ENCODE measurements around the gene CENPP. TPM values are rescaled to one million over a fixed set of nuclear protein-coding genes. Genes with fewer than 3 reads are reported as not detected.

CENPP gene
- total and polyA plus RNA-seq, 3 experiments from 2014 or later, result 2.5 to 20.9 (median 19.5) TPM

DNA sequence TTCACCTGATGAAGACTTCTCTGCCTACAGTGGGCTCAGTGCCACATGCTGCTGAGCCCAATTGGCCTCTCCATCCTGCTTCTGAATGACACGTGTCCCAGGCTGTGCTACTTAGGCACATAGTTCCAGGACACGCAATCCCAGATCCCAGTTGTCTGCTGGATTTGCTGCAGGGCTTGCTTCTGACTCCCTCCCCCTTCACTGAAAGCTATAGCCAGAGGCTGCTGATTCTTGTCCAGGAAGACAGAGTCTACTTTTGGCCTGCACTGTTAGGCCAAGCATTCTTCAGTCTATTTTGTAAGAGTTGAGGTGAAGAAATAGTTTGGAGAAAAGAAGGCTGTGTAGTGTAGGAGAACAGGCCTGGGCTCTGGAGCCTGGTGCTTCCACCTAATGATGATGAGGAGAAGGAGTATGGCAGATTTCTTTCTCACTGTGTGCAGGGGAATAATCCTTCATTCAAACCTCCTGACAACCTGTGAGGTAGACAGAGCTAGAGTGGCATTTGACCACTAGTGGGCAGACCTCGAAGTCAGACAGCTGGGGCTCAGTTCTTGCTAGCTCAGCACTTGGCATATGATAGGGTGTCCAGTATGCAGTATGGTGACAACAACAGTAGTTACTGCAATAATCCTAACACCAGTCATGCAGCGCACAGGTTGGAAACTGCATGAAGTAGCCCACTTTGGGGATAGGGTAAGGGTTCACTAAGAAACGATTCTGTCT is 176.1 kb downstream of the CENPP start:
- no peak for DNase-seq
- no peak overlapping the region for H3K27ac Mint-ChIP-seq
- ChIA-PET POLR2A (no interaction called here), CTCF (no interaction called here)
- Histone ChIP-seq H3K27me3 (ENCODE audit: insufficient read depth, low read length, poor library complexity, severe bottlenecking) (no peaks in the 10 kb centered on the region), H3K4me1 (ENCODE audit: insufficient read depth, low read length) (no peaks in the 10 kb centered on the region), H3K27ac (ENCODE audit: low read depth, low read length) (no peak overlapping the region), H3K9me3 (ENCODE audit: low read length) (no peaks in the 10 kb centered on the region), H3K36me3 (ENCODE audit: insufficient read depth, low read length) (no peaks in the 10 kb centered on the region), H3K4me3 (ENCODE audit: low read length) (no peak overlapping the region)
- no peaks in the 10 kb centered on the region for H3K9me3 Mint-ChIP-seq
- H3K27me3 Mint-ChIP-seq, result no peaks in the 10 kb centered on the region
- no peaks in the 10 kb centered on the region for H3K4me1 Mint-ChIP-seq
- H3K4me3 Mint-ChIP-seq, result no peak overlapping the region
- no peaks in the 10 kb centered on the region for H3K36me3 Mint-ChIP-seq

DNA sequence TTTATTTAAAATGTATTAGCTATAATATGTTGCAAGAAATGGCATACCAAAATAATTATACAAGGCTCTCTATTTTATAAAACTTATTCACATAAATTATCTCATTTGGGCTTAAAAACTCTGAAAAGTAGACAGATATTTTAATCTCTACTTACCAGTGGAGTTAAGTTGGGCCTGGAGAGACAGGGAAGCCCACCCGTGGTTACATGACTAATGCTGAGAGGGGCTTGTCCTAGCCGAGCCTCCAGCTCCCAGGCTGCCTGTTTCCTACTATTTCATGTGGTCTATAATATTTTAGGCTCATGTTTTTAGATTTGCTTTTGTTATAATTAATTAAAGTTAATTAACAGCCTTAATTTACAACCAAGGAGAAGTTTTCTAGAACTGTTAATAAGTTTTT is 177.4 kb downstream of the CENPP start:
- H3K27ac Mint-ChIP-seq, result no peak overlapping the region
- no peaks in the 10 kb centered on the region for H3K27me3 ChIP-seq (ENCODE audit: insufficient read depth, low read length, poor library complexity, severe bottlenecking)
- H3K36me3 Mint-ChIP-seq, result peaks cover 0 to 2% (median 0%) of the 10 kb centered on the region in 3 donors
- H3K9me3 ChIP-seq (ENCODE audit: low read length), result no peaks in the 10 kb centered on the region
- no peaks in the 10 kb centered on the region for H3K4me1 ChIP-seq (ENCODE audit: insufficient read depth, low read length)
- H3K36me3 ChIP-seq (ENCODE audit: insufficient read depth, low read length), result no peaks in the 10 kb centered on the region
- no peak overlapping the region for H3K4me3 ChIP-seq (ENCODE audit: low read length)
- no peak overlapping the region for H3K4me3 Mint-ChIP-seq
- ChIA-PET POLR2A (no interaction called here), CTCF (interaction anchor here (1.4 kb wide), 1 partner anchor 12 kb away, joined by 3 read pairs; no protein-coding TSS in a partner anchor)
- DNase-seq, result no peak
- H3K27ac ChIP-seq (ENCODE audit: low read depth, low read length), result no peak overlapping the region
- H3K4me1 Mint-ChIP-seq, result peaks cover 0 to 5% (median 0%) of the 10 kb centered on the region in 3 donors
- peaks cover 0 to 2% of the 10 kb centered on the region in 2 donors for H3K27me3 Mint-ChIP-seq
- no peaks in the 10 kb centered on the region for H3K9me3 Mint-ChIP-seq

DNA sequence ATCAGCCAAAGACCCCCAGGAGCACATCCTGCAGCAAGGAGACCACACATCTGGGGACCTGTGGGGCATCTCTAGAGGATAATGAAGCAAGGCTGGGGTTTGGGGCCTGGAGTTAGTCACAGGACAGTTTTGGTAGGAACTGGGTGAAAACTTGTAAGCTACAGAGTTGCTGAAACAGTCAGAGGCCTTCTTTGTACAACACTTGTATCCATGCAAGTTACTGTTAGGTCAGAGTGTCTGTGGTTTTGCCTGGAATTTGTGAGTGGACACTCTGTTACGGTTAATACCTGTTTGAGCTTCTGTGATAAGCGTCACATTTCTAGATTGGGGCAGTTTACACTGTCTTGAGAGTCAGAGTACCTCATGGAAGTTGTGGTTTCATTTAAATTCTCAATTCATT is 179.1 kb downstream of the CENPP start:
- Mint-ChIP-seq H3K27me3 (peaks cover 0 to 2% of the 10 kb centered on the region in 2 donors), H3K9me3 (no peaks in the 10 kb centered on the region), H3K27ac (no peak overlapping the region), H3K36me3 (peaks cover 0 to 2% (median 0%) of the 10 kb centered on the region in 3 donors), H3K4me3 (no peak overlapping the region), H3K4me1 (peaks cover 0 to 5% (median 0%) of the 10 kb centered on the region in 3 donors)
- ChIA-PET POLR2A (no interaction called here), CTCF (interaction anchor here (0.8 kb wide), 1 partner anchor 11 kb away, joined by 3 read pairs; no protein-coding TSS in a partner anchor)
- Histone ChIP-seq H3K4me1 (ENCODE audit: insufficient read depth, low read length) (no peaks in the 10 kb centered on the region), H3K36me3 (ENCODE audit: insufficient read depth, low read length) (no peaks in the 10 kb centered on the region), H3K27me3 (ENCODE audit: insufficient read depth, low read length, poor library complexity, severe bottlenecking) (no peaks in the 10 kb centered on the region), H3K9me3 (ENCODE audit: low read length) (no peaks in the 10 kb centered on the region), H3K27ac (ENCODE audit: low read depth, low read length) (no peak overlapping the region), H3K4me3 (ENCODE audit: low read length) (no peak overlapping the region)
- DNase-seq, result no peak

DNA sequence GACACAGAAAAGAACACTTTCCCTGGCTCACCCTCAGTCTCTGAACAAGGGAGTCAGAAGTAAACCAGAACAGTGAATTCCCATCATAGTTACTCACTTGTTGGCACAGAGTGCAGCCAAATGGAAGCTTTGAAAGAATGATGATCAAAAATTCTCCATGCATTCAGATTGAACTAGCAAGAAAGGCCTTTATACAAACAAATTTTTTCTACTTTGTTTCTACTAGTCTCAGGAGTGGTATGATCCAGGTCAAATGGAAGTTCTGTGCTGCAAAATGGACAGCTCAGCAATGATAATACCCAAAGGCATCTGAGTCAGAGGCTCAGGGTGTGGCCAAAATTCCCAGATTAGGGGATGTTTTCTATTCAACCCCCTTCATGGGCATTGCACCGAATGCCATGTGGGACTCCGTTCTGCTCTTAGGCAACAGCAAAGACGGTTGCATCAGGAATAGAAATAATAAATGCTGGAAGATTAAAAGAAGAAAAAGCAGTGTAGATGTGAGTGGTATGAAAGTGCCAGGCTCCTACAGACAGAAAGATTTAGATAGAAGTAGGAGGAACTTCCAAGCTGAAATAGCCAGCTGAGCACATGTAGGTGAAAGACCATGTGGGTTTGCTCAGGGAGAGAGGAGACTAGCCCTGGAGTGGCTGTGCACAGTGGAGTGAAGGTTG is 180.6 kb downstream of the CENPP start:
- no peaks in the 10 kb centered on the region for H3K9me3 Mint-ChIP-seq
- H3K4me3 ChIP-seq (ENCODE audit: low read length), result no peak overlapping the region
- no peaks in the 10 kb centered on the region for H3K27me3 ChIP-seq (ENCODE audit: insufficient read depth, low read length, poor library complexity, severe bottlenecking)
- H3K36me3 ChIP-seq (ENCODE audit: insufficient read depth, low read length), result no peaks in the 10 kb centered on the region
- H3K36me3 Mint-ChIP-seq, result peaks cover 0 to 2% (median 0%) of the 10 kb centered on the region in 3 donors
- H3K27me3 Mint-ChIP-seq, result peaks cover 0 to 2% of the 10 kb centered on the region in 2 donors
- no peaks in the 10 kb centered on the region for H3K4me1 ChIP-seq (ENCODE audit: insufficient read depth, low read length)
- peak overlapping the region in 1 of 8 donors; percentile 23 for H3K27ac Mint-ChIP-seq
- DNase-seq, result no peak
- H3K9me3 ChIP-seq (ENCODE audit: low read length), result no peaks in the 10 kb centered on the region
- H3K4me3 Mint-ChIP-seq, result no peak overlapping the region
- CTCF ChIA-PET, result no interaction called here
- POLR2A ChIA-PET, result no interaction called here
- peaks cover 0 to 5% (median 0%) of the 10 kb centered on the region in 3 donors for H3K4me1 Mint-ChIP-seq
- H3K27ac ChIP-seq (ENCODE audit: low read depth, low read length), result no peak overlapping the region

DNA sequence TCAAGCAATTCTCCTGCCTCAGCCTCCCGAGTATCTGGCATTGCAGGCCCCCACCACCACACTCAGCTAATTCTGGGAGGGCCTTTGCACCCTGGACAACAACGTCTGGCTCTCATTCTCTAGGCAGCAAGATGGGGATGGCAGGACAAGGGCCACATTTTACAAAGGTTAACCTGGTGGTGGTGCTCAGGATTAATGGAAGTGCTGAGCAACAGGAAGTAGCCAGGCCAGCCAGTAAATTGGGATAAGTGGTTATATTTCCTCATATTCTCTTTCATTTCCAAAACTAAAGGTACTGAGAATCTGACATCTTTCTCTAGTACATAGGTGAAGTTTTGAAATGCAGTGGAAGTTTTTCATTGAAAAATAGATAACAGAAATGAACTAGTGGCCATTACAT is 181.3 kb downstream of the CENPP start:
- Mint-ChIP-seq H3K4me3 (no peak overlapping the region), H3K4me1 (peaks cover 0 to 5% (median 0%) of the 10 kb centered on the region in 3 donors), H3K36me3 (peaks cover 0 to 2% (median 0%) of the 10 kb centered on the region in 3 donors), H3K9me3 (no peaks in the 10 kb centered on the region), H3K27ac (no peak overlapping the region), H3K27me3 (peaks cover 0 to 2% of the 10 kb centered on the region in 2 donors)
- Histone ChIP-seq H3K36me3 (ENCODE audit: insufficient read depth, low read length) (no peaks in the 10 kb centered on the region), H3K9me3 (ENCODE audit: low read length) (no peaks in the 10 kb centered on the region), H3K27ac (ENCODE audit: low read depth, low read length) (no peak overlapping the region), H3K27me3 (ENCODE audit: insufficient read depth, low read length, poor library complexity, severe bottlenecking) (no peaks in the 10 kb centered on the region), H3K4me1 (ENCODE audit: insufficient read depth, low read length) (no peaks in the 10 kb centered on the region), H3K4me3 (ENCODE audit: low read length) (no peak overlapping the region)
- ChIA-PET POLR2A (no interaction called here), CTCF (no interaction called here)
- no peak for DNase-seq

DNA sequence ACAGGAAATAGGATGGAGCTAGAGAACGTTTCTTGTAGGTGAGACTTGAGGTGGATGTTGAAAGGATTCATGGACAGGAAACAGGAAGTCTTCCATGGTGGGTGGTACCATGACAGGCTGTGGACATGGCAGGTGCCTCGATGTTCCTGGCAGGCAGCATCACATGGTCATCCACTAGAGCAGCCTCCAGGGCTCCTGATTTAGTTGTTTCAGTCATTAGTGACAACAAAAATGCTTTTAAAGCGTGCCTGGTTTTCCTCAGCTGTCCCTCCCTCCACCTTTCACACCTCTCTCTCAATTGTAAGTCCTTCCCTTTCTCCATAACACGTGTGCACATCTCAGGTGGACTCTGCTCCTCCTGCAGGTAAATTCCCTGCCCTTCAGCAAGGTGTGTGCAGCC is 181.7 kb downstream of the CENPP start:
- Histone ChIP-seq H3K9me3 (ENCODE audit: low read length) (no peaks in the 10 kb centered on the region), H3K36me3 (ENCODE audit: insufficient read depth, low read length) (no peaks in the 10 kb centered on the region), H3K27me3 (ENCODE audit: insufficient read depth, low read length, poor library complexity, severe bottlenecking) (no peaks in the 10 kb centered on the region), H3K4me1 (ENCODE audit: insufficient read depth, low read length) (no peaks in the 10 kb centered on the region), H3K27ac (ENCODE audit: low read depth, low read length) (no peak overlapping the region), H3K4me3 (ENCODE audit: low read length) (no peak overlapping the region)
- peaks cover 0 to 5% (median 0%) of the 10 kb centered on the region in 3 donors for H3K4me1 Mint-ChIP-seq
- peaks cover 0 to 2% of the 10 kb centered on the region in 2 donors for H3K27me3 Mint-ChIP-seq
- H3K36me3 Mint-ChIP-seq, result peaks cover 0 to 2% (median 0%) of the 10 kb centered on the region in 3 donors
- no peak overlapping the region for H3K27ac Mint-ChIP-seq
- POLR2A ChIA-PET, result no interaction called here
- CTCF ChIA-PET, result no interaction called here
- DNase-seq, result no peak
- no peaks in the 10 kb centered on the region for H3K9me3 Mint-ChIP-seq
- H3K4me3 Mint-ChIP-seq, result no peak overlapping the region

DNA sequence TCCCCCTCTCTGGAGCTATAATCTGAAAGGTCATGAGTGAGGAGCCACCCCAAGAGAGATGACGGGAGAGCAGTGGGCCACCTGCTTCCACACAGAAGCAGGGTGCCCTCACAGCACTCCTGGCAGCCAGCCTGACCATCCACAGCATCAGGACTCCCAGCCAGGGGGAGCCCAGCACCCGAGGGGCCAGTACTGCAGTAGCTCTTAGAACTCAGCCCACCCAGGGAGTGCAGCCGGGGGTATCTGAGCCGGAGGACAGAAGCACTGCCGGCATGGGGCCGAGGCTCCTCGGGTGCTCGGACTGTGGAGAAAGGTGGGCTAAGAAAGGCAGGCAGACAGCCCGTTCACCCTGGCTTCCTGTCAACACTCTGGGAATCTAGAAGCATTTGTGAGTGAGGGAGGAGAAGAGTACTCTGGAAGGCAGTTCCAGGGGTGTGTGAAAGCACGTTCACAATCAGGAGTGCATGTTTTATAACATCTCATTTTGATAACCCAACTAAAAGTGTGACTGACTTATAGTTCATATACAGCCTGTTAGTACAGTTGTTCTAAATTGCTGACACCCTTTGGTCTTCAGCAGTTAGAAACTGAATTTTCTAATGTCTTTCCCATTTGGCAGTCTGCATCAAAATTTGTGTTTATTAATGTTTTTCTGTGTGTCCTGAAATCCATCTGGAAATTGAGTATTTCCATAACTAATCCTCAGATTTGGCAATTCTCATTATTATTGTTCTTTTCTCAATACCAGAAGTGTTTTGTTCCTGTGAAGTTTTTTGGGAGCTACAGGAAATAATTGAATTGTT is 182.5 kb downstream of the CENPP start:
- Histone ChIP-seq H3K4me1 (ENCODE audit: insufficient read depth, low read length) (no peaks in the 10 kb centered on the region), H3K27ac (ENCODE audit: low read depth, low read length) (no peak overlapping the region), H3K4me3 (ENCODE audit: low read length) (no peak overlapping the region), H3K9me3 (ENCODE audit: low read length) (no peaks in the 10 kb centered on the region), H3K27me3 (ENCODE audit: insufficient read depth, low read length, poor library complexity, severe bottlenecking) (no peaks in the 10 kb centered on the region), H3K36me3 (ENCODE audit: insufficient read depth, low read length) (no peaks in the 10 kb centered on the region)
- no peak for DNase-seq
- H3K9me3 Mint-ChIP-seq, result no peaks in the 10 kb centered on the region
- H3K27ac Mint-ChIP-seq, result no peak overlapping the region
- ChIA-PET POLR2A (no interaction called here), CTCF (no interaction called here)
- peaks cover 0 to 2% of the 10 kb centered on the region in 2 donors for H3K27me3 Mint-ChIP-seq
- no peak overlapping the region for H3K4me3 Mint-ChIP-seq
- peaks cover 0 to 5% (median 0%) of the 10 kb centered on the region in 3 donors for H3K4me1 Mint-ChIP-seq
- peaks cover 0 to 2% (median 0%) of the 10 kb centered on the region in 3 donors for H3K36me3 Mint-ChIP-seq

DNA sequence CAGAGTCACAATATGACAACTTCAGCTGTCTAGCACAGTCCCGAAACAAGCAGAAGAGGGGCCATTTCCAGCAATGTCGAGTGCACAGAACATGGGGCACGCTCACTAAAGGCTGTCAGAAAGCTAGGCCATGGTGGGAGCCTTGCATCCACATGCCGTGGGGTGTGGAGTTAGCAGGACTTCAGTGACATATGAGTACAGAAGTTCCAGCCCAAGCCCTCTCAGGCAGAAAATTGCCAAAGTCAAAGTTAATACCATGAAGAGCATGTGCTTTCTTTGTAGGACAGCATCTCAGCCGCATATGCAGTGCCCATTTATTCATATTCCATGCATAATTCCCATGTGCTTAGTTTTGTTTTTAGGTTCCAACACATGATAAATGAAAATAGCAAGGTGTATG is 183.3 kb downstream of the CENPP start:
- ChIA-PET POLR2A (no interaction called here), CTCF (no interaction called here)
- H3K4me1 Mint-ChIP-seq, result peaks cover 0 to 5% (median 0%) of the 10 kb centered on the region in 3 donors

More for the DNA sequence above, 183.3 kb downstream of the CENPP start:
- no peaks in the 10 kb centered on the region for H3K36me3 ChIP-seq (ENCODE audit: insufficient read depth, low read length)
- Mint-ChIP-seq H3K36me3 (peaks cover 0 to 2% (median 0%) of the 10 kb centered on the region in 3 donors), H3K4me3 (no peak overlapping the region), H3K27me3 (peaks cover 0 to 2% of the 10 kb centered on the region in 2 donors), H3K27ac (no peak overlapping the region), H3K9me3 (no peaks in the 10 kb centered on the region)
- H3K27me3 ChIP-seq (ENCODE audit: insufficient read depth, low read length, poor library complexity, severe bottlenecking), result no peaks in the 10 kb centered on the region
- H3K27ac ChIP-seq (ENCODE audit: low read depth, low read length), result no peak overlapping the region
- H3K9me3 ChIP-seq (ENCODE audit: low read length), result no peaks in the 10 kb centered on the region
- DNase-seq, result no peak
- H3K4me1 ChIP-seq (ENCODE audit: insufficient read depth, low read length), result no peaks in the 10 kb centered on the region
- no peak overlapping the region for H3K4me3 ChIP-seq (ENCODE audit: low read length)
